Measurements from ENCODE around the gene DNAJB8. TPM values are rescaled to one million over a fixed set of nuclear protein-coding genes. Genes with fewer than 3 reads are reported as not detected.

Gene DNAJB8
- total RNA-seq, 4 donors from 2014 or later, result not detected

DNA sequence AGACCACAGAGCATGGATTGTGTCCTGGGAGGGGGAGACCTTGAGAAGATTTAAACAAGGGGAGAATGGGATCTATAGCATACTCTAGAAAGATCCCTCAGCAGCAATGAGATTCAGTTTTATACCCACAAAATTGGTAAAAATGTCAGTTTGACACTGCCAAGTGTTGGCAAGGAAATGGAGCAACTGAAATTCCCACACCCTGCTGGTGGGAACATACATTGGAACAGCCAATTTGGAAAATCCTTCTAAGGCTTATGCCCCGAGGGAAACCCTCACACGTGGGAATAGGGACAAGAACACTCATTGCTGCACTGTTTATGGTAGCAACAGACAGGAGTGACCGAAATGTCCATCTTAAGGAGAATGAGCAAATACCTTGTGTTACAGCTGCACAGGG, 5.0 kb upstream of the DNAJB8 start:
- H3K27me3 ChIP-seq, result peaks cover 0 to 3% (median 2%) of the 10 kb centered on the region in 3 donors
- H3K27ac ChIP-seq, result no peak overlapping the region
- no peaks in the 10 kb centered on the region for H3K9me3 ChIP-seq

DNA sequence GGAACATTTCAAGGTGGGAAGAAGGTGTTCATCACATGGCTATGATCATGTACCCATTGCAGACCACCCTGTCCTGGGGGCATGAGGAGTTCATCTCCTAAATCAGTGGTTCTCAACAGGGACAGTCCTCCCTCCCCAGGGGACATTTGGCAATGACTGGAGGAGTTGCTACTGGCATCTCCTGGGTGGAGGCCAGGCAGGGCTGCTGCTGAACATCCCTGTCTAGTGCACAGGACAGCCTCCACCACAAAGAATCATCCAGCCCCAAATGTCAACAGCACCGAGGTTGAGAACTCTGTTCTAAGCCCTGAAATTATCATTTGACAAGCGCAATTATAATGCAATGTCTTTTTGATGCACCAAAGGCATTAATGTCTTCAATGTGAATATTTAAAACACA, 4.4 kb upstream of the DNAJB8 start:
- Histone ChIP-seq H3K27me3 (peaks cover 0 to 3% (median 2%) of the 10 kb centered on the region in 3 donors), H3K4me3 (no peak overlapping the region), H3K9me3 (no peaks in the 10 kb centered on the region), H3K4me1 (no peaks in the 10 kb centered on the region), H3K27ac (no peak overlapping the region), H3K36me3 (no peaks in the 10 kb centered on the region)
- no peak for TF ChIP-seq POLR2A (IDR thresholded peaks at IDR 0.05)
- TF ChIP-seq, protein P1, sequence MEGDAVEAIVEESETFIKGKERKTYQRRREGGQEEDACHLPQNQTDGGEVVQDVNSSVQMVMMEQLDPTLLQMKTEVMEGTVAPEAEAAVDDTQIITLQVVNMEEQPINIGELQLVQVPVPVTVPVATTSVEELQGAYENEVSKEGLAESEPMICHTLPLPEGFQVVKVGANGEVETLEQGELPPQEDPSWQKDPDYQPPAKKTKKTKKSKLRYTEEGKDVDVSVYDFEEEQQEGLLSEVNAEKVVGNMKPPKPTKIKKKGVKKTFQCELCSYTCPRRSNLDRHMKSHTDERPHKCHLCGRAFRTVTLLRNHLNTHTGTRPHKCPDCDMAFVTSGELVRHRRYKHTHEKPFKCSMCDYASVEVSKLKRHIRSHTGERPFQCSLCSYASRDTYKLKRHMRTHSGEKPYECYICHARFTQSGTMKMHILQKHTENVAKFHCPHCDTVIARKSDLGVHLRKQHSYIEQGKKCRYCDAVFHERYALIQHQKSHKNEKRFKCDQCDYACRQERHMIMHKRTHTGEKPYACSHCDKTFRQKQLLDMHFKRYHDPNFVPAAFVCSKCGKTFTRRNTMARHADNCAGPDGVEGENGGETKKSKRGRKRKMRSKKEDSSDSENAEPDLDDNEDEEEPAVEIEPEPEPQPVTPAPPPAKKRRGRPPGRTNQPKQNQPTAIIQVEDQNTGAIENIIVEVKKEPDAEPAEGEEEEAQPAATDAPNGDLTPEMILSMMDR (IDR thresholded peaks at IDR 0.05 in 4 of 5, conservative IDR thresholded peaks at IDR 0.05 in 1 of 5), result no peak
- DNase-seq, result no peak
- no peak for ATAC-seq
- in situ Hi-C loops (cut with MboI; ENCODE audit: low sequenced_read_pairs in 4 of 4), result no loop called here
- intact Hi-C loops (cut with DNase I; ENCODE audit: low total_unique reads), result no loop called here

More for the DNA sequence above, 5.0 kb upstream of the DNAJB8 start:
- DNase-seq, result no peak
- in situ Hi-C loops (cut with MboI; ENCODE audit: low sequenced_read_pairs in 4 of 4), result no loop called here
- TF ChIP-seq POLR2A (IDR thresholded peaks at IDR 0.05), result no peak
- TF ChIP-seq, protein P1 (IDR thresholded peaks at IDR 0.05 in 4 of 5, conservative IDR thresholded peaks at IDR 0.05 in 1 of 5), result no peak
- intact Hi-C loops (cut with DNase I; ENCODE audit: low total_unique reads), result no loop called here
- H3K36me3 ChIP-seq, result no peaks in the 10 kb centered on the region
- no peaks in the 10 kb centered on the region for H3K4me1 ChIP-seq
- no peak for ATAC-seq
- no peak overlapping the region for H3K4me3 ChIP-seq

DNA sequence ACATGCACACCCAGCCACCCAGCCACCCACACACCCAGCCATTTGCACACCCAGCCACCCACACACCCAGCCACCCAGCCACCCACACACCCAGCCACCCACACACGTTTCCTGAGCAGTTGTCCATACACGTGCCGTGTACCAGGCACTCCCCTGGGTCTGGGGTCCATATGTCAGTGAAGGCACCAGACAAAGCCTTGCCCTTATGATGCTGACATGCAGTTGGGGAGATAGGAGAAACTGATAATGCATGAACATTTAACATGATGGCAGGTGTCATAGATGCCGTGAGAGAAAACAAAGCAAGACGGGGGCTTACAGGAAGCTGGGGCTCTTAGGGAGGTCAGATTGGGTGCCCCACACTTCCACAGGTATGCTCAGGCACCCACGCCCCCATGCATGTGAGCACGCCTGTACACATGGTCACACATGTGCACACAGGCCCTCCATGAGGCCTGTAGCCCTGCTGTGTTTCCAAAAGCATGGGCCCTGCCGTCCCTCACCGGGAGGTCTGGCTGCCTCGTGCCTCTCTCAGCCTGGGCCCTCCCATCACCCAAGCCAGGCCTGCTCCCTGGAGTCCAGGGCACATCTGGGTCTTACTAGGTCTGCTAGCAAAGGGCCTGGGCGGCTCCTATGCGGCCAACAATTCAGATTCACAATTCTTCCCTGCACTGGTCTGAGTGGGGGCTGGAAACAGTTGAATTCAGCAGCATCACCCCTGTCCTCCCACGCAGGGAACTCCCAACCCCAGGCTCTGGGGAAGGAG, 3.6 kb upstream of the DNAJB8 start:
- Histone ChIP-seq H3K27me3 (peaks cover 0 to 3% (median 2%) of the 10 kb centered on the region in 3 donors), H3K36me3 (no peaks in the 10 kb centered on the region), H3K4me1 (no peaks in the 10 kb centered on the region), H3K9me3 (no peaks in the 10 kb centered on the region), H3K27ac (no peak overlapping the region), H3K4me3 (no peak overlapping the region)
- intact Hi-C loops (cut with DNase I; ENCODE audit: low total_unique reads) (no loop called here), in situ Hi-C loops (cut with MboI; ENCODE audit: low sequenced_read_pairs in 4 of 4) (no loop called here)
- TF ChIP-seq, protein P1 (IDR thresholded peaks at IDR 0.05 in 4 of 5, conservative IDR thresholded peaks at IDR 0.05 in 1 of 5), result no peak
- TF ChIP-seq POLR2A (IDR thresholded peaks at IDR 0.05), result no peak
- ATAC-seq, result no peak
- no peak for DNase-seq

DNA sequence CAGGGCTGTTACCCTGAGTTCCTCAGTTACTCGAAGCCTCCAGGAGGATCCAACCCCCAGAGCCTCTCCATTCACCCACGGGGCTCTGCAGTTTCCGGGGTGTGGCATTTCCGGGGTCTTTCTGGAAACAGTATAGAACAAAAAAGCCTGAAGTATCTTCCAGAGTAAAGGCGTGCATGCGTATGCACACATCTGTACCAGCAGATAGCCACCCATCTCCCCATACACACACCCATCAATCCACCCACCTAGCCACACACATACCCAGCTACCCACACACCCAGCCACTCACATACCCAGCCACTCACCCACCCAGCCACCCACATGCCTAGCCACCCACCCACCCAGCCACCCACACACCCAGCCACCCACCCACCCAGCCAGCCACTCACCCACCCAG, 2.9 kb upstream of the DNAJB8 start:
- TF ChIP-seq, protein P1 (IDR thresholded peaks at IDR 0.05 in 4 of 5, conservative IDR thresholded peaks at IDR 0.05 in 1 of 5), result no peak
- in situ Hi-C loops (cut with MboI; ENCODE audit: low sequenced_read_pairs in 4 of 4), result no loop called here
- intact Hi-C loops (cut with DNase I; ENCODE audit: low total_unique reads), result no loop called here

More for the DNA sequence above, 2.9 kb upstream of the DNAJB8 start:
- Histone ChIP-seq H3K4me3 (no peak overlapping the region), H3K27ac (no peak overlapping the region), H3K4me1 (no peaks in the 10 kb centered on the region), H3K27me3 (peaks cover 0 to 3% (median 2%) of the 10 kb centered on the region in 3 donors), H3K9me3 (no peaks in the 10 kb centered on the region), H3K36me3 (no peaks in the 10 kb centered on the region)
- ATAC-seq, result no peak
- no peak for DNase-seq
